ENCODE measurements around the gene OSR1.
A peak's percentile ranks its signal among the peaks of the same experiment; 100 is the strongest.

OSR1 gene

DNA sequence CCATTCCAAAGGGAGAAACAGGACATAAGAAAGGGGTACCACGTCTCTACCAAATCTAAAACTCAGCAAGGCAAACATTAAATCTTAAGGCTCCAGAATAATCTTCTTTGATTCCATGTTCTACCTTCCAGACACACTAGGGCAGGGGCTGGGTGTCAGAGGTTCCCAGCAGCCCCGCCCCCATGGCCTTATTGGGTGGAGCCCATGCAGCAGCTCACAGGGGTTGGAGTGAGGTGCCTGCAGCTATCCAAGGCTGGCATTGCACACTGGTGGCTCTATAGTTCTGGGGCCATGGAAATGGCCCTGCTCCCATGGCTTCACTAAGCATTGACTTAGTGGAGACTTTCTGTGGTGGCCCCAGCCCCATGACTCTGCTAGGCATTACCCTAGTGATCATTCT lies 14.9 kb upstream of the OSR1 start:
- no peak for TF ChIP-seq CTCF (conservative IDR thresholded peaks at IDR 0.05; ENCODE audit: control insufficient read depth, insufficient read depth, low read depth, low read length)
- no peak for DNase-seq (ENCODE audit: low read depth)
- no peak overlapping the region for H3K4me3 ChIP-seq (ENCODE audit: control insufficient read depth, low read depth, low read length)

DNA sequence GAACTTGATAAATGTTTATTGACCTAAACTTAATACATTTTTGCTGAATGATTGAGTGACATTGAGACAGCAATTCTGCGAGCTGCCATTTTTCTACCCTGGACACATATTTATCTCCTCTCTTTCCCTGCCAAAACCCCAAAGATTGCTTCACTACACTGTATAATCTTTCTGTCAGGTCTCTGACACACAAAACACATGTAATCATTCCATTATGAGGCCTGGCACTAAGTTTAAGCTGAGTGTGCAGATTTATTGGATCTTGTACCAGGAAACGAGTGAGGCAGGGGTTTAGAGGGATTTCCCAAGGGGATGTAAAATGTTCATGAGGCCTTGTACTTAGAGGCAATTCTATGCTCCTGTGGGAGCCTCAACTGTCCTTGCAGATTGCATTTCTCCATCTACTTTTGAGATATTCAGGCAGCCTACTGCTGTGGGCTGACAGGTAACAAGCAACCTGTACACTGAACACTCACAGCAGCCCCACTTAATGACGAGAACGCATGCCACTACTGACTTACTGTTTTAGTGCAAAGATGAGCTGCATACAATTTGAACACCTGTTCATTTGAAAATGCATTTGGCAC lies 13.7 kb upstream of the OSR1 start:
- no peak overlapping the region for H3K4me3 ChIP-seq (ENCODE audit: control insufficient read depth, low read depth, low read length)
- no peak for TF ChIP-seq CTCF (conservative IDR thresholded peaks at IDR 0.05; ENCODE audit: control insufficient read depth, insufficient read depth, low read depth, low read length)
- DNase-seq (ENCODE audit: low read depth): no peak

GRCh38 chr2:19369341-19369955 lies 11.0 kb upstream of the OSR1 start:
- no peak overlapping the region for H3K4me3 ChIP-seq (ENCODE audit: control insufficient read depth, low read depth, low read length)
- DNase-seq (ENCODE audit: low read depth): peak; percentile 72
- TF ChIP-seq CTCF (conservative IDR thresholded peaks at IDR 0.05; ENCODE audit: control insufficient read depth, insufficient read depth, low read depth, low read length): peak; percentile 64

- DNase-seq (ENCODE audit: low read depth): no peak
Measured at GRCh38 chr2:19368760-19369159, 10.3 kb upstream of the OSR1 start.

GRCh38 chr2:19367326-19367725 lies 8.9 kb upstream of the OSR1 start:
- no peak overlapping the region for H3K4me3 ChIP-seq (ENCODE audit: control insufficient read depth, low read depth, low read length)
- no peak for TF ChIP-seq CTCF (conservative IDR thresholded peaks at IDR 0.05; ENCODE audit: control insufficient read depth, insufficient read depth, low read depth, low read length)
- DNase-seq (ENCODE audit: low read depth): no peak

More at GRCh38 chr2:19368760-19369159, 10.3 kb upstream of the OSR1 start:
- no peak for TF ChIP-seq CTCF (conservative IDR thresholded peaks at IDR 0.05; ENCODE audit: control insufficient read depth, insufficient read depth, low read depth, low read length)
- no peak overlapping the region for H3K4me3 ChIP-seq (ENCODE audit: control insufficient read depth, low read depth, low read length)

- no peak for DNase-seq (ENCODE audit: low read depth)
- no peak for TF ChIP-seq CTCF (conservative IDR thresholded peaks at IDR 0.05; ENCODE audit: control insufficient read depth, insufficient read depth, low read depth, low read length)
- H3K4me3 ChIP-seq (ENCODE audit: control insufficient read depth, low read depth, low read length): no peak overlapping the region
Measured at GRCh38 chr2:19365126-19365525, 6.7 kb upstream of the OSR1 start.
